ENCODE data around the gene GXYLT2.

Gene GXYLT2

GRCh38 chr3:72887705-72888545 is at the start of gene GXYLT2:
Gene GXYLT2, plus strand, starts transcription at chr3:72888046. Its CDS starts 188 bp downstream, at chr3:72888234.
- DNase-seq (ENCODE audit: low read depth, low spot score) = peak; percentile 90

GRCh38 chr3:72839057-72839456 is 48.8 kb upstream of the GXYLT2 start:
- DNase-seq (ENCODE audit: low read depth, low spot score) = no peak

GRCh38 chr3:72844436-72844993 is 43.3 kb upstream of the GXYLT2 start:
- no peak for DNase-seq (ENCODE audit: low read depth, low spot score)

GRCh38 chr3:72846166-72846565 is 41.7 kb upstream of the GXYLT2 start:
- DNase-seq (ENCODE audit: low read depth, low spot score) = no peak

GRCh38 chr3:72847282-72847681 is 40.6 kb upstream of the GXYLT2 start:
- no peak for DNase-seq (ENCODE audit: low read depth, low spot score)

GRCh38 chr3:72847751-72848702 is 39.8 kb upstream of the GXYLT2 start, which contains the start of gene SHQ1:
Gene SHQ1, minus strand, starts transcription at chr3:72848445. Its CDS starts 105 bp downstream, at chr3:72848340.
- DNase-seq (ENCODE audit: low read depth, low spot score) = peak; percentile 97

- DNase-seq (ENCODE audit: low read depth, low spot score) = no peak
These were observed 39.2 kb upstream of the GXYLT2 start for GRCh38 chr3:72848703-72849081.

GRCh38 chr3:72855001-72855400 is 32.8 kb upstream of the GXYLT2 start:
- DNase-seq (ENCODE audit: low read depth, low spot score) = no peak

- DNase-seq (ENCODE audit: low read depth, low spot score) = no peak
These were observed 27.8 kb upstream of the GXYLT2 start for GRCh38 chr3:72860053-72860452.

GRCh38 chr3:72860846-72861245 is 27.0 kb upstream of the GXYLT2 start:
- no peak for DNase-seq (ENCODE audit: low read depth, low spot score)

GRCh38 chr3:72862314-72863090 is 25.3 kb upstream of the GXYLT2 start:
- DNase-seq (ENCODE audit: low read depth, low spot score) = no peak

- no peak for DNase-seq (ENCODE audit: low read depth, low spot score)
These were observed 15.7 kb upstream of the GXYLT2 start for GRCh38 chr3:72872183-72872582.

GRCh38 chr3:72887343-72887704 is 522 bp upstream of the GXYLT2 start:
- peak; percentile 33 for DNase-seq (ENCODE audit: low read depth, low spot score)

- DNase-seq (ENCODE audit: low read depth, low spot score) = no peak
These were observed 882 bp downstream of the GXYLT2 start for GRCh38 chr3:72888546-72889309.

GRCh38 chr3:72889310-72890165 is 1.7 kb downstream of the GXYLT2 start:
- no peak for DNase-seq (ENCODE audit: low read depth, low spot score)

GRCh38 chr3:72890166-72890925 is 2.5 kb downstream of the GXYLT2 start:
- DNase-seq (ENCODE audit: low read depth, low spot score) = no peak

GRCh38 chr3:72891053-72891855 is 3.4 kb downstream of the GXYLT2 start:
- DNase-seq (ENCODE audit: low read depth, low spot score) = peak; percentile 94

Measured in astrocyte of the hippocampus (primary cell).